HG03432 (cell line): ENCODE results near the gene OR5K2.

Experiments
- ATAC-seq: cut with Tn5 transposase; IDR thresholded peaks from one replicate; pipeline ENCODE4 v1.9.1; 2021; ENCODE audit warnings: mild to moderate bottlenecking, moderate library complexity; ENCODE audit not compliant: unreplicated experiment

OR5K2 gene

DNA sequence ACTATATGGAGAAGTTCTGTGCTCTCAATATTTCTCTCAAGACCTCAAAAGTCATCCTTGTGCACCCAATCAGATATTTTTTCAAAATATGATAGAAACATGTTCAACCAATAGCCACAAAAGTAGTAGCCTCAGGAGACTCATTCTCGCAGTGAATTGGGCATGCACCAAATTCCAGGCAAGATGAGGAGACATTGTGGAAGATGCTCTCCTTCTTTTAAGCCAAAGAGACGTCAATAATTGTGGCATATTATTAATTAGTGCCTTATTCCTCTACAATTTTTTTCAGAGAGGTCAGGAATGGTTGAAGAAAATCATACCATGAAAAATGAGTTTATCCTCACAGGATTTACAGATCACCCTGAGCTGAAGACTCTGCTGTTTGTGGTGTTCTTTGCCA, at the start of gene OR5K2:
Gene OR5K2, plus strand, starts transcription at position 301 of the 400 bp plus-strand sequence. Its CDS starts 0 bp downstream, at position 301.
- ATAC-seq: no peak

DNA sequence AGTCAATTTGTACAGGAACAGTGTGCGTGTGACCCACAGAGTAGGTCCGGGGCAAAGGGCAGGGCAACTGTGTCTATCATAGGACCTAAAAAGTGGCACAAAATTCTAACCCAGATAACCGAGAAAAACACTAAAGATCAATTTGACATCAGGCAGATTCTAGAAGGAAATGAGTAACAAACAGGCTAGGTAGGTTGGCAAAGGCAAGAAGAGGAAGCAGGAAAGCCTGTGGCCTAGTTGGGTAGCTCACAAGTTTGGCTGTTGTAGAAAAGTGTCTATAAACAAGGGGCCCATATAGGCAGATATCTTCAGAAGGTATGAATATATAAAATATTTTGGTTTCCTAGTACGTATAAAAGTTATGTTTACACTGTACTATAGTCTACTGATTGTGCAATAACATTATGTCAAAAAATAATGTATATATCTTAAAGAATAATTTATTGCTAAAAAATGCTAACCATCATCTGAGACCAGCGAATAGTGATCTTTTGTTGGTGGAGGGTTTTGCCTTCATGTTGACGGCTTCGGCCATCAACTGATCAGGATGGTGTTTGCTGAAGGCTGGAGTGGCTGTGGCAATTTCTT, 47.8 kb upstream of the OR5K2 start:
- ATAC-seq: peak; percentile 31

DNA sequence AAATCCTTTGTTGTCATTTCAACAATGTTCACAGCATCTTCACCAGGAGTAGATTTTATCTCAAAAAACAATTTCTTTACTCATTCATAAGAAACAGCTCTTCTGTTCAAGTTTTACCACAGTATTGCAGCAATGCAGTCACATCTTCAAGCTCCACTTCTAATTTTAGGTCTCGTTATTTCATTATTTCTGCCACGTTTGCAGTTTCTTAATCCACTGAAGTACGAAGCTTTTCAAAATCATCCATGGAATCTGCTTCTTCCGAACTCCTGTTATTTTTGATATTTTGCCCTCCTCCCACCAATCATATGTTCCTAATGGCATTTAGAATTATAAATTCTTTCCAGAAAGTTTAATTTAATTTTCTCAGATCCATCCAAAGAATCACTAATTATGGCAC, 47.1 kb upstream of the OR5K2 start:
- no peak for ATAC-seq

DNA sequence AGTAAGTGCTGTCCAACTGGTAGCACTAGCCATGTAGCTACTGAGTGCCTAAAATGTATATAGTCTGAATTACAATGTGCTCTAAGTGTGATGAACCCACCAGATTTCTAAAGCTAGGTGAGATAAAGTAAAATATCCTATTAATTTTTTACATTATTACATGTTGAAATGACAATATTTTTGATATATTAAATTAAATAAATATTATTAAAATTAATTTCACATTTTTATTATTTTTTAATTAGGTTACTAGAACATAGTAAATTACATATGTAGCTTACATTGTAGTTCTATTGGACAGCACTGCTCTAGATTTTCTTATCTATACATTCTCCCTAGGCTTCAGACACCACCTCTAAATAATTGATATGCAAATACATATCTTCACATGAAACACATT, 43.7 kb upstream of the OR5K2 start:
- no peak for ATAC-seq

DNA sequence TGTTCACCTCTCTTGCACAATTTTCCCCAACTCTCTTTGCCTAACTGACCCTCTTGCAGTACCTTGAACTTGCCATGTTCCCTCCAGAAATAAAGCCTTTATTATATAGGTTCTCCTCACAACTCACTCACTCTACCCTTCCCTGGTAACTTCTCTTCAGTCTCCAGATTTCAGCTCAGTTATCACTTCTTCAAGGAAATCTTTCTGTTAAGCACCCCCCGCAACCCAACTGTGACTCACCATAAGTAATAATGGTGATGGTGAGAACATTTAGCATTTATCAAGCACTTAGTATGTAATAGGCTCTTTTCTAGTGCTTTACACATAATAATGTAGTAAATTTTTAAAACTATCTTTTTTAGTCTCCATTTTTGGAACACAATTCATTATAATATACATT, 42.6 kb upstream of the OR5K2 start:
- ATAC-seq: no peak

DNA sequence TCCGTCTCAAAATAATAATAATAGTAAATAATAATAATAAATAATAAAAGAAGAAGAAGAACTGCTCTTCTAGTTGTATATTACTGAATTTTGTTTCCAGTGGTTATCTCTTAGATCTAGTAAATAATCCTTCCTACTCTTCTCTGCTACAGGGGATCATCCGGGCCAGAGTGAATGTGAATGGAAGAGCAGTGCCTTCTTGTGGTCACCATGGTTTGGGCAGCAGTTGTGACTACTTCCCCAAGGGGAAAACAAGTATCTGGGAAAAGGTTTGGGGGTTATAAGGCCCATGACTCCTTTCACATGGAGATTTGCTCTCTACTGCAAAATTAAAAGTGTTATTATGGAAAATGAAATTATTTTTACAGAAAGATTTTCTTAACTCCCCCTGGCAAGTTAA, 39.9 kb upstream of the OR5K2 start:
- no peak for ATAC-seq

DNA sequence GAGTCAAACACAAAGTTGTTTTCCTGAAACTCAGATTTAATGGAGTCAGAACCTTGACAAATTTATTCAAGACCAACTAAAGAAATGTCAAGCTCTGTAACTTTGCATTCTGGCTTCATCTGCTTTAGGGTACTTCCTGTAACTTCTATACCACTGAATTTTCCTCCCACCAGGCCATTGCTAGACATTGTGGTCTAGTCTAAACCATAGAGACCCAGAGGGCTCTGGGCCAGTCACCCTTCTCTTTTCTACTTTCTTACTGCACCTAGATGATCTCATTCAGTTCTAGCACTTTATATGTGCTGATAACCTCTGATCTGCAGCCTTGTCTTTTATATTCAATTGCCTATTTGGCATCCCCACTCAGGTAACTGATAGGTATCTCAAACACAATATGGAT, 37.3 kb upstream of the OR5K2 start:
- no peak for ATAC-seq

DNA sequence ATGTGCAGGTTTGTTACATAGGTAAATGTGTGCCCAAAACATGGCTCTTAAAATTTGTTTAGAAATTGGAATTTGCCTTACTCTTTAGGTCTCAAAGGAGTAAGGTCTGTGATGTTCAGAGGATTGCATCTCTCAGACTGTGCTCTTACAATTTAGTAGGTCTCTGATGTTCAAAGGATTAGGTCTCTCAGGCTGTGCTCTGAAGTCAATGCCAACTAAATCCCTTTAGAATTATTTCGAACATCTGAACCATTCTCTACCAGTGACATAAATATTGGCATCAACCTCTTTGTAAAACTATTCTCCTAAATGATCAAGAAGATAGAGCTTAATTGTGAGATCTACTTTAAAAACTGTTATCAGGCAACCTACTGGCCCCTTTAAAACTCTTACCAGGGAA, 34.6 kb upstream of the OR5K2 start, which contains the start of gene OR5K1:
Gene OR5K1, plus strand, starts transcription at position 301 of the 400 bp plus-strand sequence. CDS start 6,376 bp downstream, outside the sequence.
- no peak for ATAC-seq

DNA sequence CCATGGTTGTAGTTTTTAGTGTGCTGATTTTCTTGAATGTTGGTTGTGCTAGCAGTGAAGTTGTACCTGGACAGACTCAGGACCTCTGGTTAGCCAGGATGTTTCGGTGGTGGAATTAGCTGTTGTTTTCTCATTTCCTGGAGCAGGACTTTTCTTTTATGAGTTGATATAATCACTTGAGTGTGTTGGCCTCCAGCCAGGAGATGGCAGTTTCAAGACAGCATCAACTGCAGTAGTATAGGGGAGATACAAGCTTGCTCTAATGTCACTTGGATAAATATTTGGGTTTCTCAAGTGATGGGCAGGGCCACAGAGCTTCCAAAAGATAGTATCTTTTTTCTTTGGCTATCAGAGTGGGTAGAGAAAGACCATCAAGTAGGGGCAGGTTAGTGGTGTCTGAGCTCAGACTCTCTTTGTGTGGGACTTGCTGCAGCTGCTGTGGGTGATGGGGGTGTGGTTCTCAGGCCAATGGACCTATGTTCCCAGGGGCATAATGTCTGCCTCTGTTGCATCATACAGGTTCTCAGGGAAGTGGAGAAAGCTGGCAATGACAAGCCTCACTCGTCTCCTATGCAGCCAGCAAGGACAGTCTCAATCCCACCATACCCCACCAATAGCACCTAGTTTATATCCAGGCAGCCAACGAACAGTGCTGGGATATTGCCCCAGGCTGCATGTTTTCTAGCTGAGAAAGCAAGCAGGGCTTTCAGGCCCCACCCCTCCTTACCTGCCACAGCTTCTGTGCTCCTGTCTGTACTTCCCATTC, 14.6 kb upstream of the OR5K2 start:
- ATAC-seq: peak; percentile 42

DNA sequence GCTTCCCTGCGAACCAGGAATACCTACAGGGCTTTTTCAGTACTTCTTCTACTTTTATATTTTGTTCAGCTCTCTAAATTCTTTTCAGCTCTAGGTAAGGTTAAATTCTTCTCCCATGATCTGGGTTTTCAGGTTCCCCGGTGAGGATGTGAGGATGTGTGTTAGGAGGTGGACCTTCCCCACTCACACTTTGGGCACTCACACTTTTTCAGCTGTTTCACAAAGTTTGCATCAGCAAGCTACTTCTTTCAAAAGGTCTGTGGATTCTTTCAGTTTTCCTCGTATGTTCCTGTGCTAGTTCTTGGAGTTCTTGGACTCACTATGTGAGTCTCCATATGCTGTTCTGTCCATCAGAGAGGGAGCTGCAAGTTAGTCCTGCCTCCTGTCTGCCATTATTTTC, 13.9 kb upstream of the OR5K2 start:
- ATAC-seq: no peak

DNA sequence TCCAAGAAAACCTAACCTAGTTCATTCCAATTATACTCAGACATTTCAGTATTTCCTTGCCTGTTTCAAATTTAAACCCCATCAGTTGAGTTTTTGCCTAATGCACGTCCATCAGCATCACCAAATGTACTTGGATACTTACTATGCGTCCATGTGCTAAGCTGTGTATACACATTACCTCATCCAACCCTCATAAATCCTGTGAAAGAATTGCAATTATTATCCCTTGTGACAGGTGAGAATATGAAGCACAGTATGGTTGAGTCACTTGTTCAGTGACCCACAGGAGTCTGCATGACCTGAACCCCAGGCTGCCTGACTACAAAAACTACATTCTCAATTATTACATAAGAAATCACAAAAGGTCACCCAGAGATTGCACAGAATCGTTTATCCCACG, 2.5 kb downstream of the OR5K2 start:
- ATAC-seq: no peak

DNA sequence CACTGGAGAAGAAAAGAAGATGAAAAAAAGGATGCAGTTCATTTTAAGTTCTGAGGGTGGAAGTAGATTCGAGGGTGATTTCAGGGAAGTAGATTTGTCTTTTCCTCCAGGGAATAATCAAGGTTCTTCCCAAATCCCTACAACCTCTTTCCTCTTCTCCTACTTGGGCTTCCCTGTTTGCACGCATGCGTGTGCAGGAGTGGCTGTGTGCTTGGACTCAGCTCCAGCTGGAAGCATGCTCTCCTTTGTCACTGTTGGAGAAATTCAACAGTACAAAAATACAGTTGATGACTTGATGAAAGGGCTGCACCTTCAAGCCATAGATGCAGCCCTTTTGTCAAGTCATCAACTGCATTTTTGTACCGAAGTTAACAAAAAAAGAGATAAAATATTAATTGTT, 3.8 kb downstream of the OR5K2 start:
- ATAC-seq: no peak

DNA sequence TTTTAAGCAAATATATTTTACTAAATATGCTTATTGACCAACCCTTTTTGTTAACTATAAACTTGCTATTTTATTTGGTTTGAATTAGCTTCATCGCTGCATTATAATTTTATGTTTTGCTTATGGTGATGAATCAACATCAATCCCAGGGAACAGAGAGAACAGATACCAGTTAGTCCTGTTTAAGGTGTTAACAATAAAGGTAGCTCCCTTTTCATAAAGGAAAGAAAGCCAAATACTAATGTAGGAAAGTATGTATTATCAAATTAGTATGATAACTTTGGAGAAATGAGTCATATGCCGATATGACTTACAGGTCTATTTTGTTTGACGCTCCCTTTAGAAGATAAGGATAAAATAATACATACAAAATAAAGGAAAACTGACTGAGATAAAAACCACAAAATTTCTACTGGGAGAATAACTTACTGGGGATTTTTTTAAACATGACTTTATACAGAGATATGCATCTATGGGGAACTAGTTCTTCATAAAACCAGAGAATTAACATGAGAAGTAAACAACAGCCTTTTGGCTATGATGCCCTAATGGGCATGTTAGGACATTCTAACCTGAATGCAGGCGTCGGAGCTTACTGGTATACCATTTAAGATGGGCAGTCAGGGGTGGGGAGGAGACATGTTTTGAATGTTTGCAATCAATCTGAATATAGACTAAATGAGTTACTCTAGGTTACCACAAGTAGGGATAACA, 4.5 kb downstream of the OR5K2 start:
- ATAC-seq: no peak

DNA sequence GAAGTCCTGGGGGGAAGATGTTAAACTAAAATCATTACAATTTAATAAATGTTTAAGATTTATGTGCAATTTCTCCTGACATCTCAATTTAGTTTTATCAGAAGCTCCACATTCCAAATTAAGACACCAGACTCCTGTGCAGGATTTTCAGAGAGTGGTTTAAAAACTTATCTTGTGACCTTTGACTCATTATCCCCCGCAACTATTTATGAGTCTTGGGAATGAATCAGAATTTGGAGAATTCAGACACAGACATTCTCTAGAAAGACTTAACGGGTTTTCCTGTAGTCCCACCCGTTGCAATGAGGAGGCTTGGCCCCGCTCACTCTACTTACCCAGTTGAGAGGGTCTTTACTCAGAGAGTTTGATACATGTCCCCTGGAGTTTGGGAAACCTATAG, 7.1 kb downstream of the OR5K2 start:
- no peak for ATAC-seq

DNA sequence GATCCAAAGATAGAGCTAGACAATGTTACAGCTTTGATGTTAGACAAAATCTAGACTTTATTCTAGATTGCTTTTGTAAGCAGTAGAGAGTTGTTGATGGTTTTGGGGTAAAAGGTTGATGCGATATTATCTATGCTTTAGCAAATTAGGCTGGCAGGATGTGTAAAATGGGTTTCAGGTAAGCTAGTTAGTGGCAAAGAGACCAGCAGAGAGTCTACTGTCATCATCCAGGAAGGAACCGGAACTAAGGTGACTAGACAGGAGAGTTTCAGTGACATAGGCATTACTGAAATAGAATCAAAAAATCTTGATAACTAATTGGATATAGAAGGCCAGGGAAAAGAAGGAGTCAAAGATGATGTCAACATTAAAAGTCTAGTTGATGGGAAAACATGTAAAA, 11.1 kb downstream of the OR5K2 start:
- no peak for ATAC-seq

DNA sequence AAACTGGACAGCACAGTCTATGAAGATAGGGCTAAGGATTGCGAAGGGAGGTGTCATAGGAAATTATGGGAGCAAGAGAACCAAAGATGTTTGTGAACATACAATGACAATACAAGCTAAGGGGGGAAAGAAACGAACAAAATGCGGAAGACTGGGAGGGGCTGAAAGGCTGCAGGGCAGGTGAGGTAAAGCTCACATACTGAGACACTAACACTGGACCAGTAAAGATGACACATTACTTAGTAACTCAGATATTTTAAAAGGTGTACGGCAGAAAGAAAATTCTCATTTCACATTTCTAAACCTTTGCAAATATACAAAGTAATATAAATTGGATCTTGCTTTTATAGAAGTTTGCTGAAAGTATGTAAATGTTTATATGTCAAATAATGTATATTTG, 15.1 kb downstream of the OR5K2 start:
- no peak for ATAC-seq

DNA sequence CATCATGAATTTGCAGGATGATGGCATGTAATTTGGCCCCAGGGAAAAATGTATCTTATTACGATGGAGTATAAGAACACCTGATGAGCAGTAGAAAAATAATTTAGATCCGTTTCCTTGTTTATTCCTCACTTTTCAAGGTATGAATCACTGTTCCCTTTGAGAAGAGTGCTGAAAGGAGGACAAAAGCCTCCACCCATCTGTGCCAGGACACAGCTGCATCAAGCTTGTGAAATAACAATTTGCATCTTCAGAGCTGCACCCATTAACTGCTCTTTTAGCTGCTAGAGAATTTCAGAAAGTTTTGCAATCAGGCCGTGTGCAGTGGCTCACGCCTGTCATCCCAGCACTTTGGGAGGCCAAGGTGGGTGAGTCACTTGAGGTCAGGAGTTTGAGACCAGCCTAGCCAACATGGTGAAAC, 15.6 kb downstream of the OR5K2 start:
- ATAC-seq: no peak

DNA sequence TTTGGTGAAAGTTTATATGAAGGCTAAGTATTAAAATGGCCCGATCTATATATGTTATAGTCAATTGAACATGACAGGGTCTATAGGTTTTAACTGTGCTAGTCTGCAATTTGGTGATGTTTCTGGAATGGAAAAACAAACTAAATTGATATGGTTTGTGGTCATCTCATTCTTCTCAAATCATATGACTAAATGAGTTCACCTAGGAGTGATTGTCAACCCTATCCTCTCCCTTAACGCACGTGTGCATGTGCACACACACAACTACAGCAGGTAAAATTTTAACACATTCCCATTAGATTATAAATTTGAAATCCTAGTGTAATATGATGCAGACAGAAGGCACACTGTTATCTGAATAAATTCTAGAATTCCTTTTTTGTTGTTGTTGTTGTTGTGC, 16.3 kb downstream of the OR5K2 start:
- ATAC-seq: no peak

DNA sequence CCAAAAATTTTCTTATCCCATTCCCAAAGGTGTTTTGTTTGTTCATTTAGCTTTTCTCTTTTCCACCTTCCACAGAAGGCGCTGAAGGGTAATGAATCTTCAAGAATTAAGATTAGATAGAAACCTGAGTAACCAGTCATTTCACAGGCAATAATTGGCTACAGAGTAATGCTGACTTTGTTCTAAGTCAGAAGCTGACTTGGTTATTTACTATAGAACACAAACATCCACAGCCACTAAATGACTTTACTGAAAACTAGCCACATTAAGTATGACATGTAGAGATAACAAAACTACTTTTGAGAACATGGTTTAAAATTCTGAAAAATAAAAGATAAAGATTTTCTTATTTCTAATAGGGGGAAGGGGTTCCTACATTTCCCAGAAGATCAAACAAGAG, 17.5 kb downstream of the OR5K2 start:
- ATAC-seq: no peak

DNA sequence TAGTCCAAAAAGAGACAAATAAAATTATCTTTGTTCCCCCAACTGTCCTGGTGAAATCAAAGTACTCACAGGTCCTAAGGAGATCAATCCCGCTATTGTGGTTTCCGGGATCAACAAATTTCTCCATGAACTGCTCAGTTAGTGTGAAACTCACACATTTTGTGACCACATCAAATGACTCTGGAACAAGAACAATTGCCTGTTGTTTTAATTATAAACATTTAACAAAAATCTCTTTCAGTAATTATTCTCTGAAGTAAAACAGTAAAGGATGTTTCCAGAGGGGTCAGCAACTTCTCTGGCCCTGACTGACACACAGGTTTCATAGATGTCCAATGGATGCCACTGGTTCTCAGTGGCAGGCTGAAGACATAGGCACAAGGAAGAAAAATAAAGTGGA, 21.3 kb downstream of the OR5K2 start:
- no peak for ATAC-seq

DNA sequence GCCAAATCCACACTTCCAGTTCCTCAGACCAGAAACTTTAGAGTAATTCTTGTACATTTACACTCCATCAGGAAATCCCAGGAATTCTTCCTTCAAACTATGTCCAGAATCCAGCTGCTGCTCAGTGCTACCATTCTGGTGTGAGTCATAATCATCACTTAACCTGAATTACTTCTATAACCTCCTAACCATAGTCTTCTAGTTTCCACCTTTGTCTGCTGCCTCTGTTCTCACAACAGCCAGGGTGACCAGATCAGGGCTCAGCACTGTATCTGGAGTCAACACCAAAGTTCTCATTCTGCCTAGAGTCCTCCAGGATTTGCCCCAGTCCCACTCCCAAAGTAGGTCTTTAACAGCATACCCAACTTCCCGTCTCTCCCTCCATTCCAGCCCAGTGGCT, 21.9 kb downstream of the OR5K2 start:
- no peak for ATAC-seq
